A549 (cell line): ENCODE data around the gene COL13A1. TPM values are rescaled to one million over a fixed set of nuclear protein-coding genes. Genes with fewer than 3 reads are reported as not detected.

Source experiments
- ATAC-seq, 2 experiments: fragments of 200-7000 bp in 1 of 2; fragments of >200 bp in 1 of 2; cut with Nextera tagmentation in 1 of 2; cut with Tn5 transposase in 1 of 2; 3 replicates each; pipeline versions ENCODE4 v1.8.0 to v1.9.1; 2018 to 2020; ENCODE audit warnings: mild to moderate bottlenecking in 1 of 2, moderate library complexity in 1 of 2
- CTCF ChIA-PET: fragments of 300-600 bp; sonication (Branson Sonifier 250); formaldehyde crosslinking; extraction: SDS; loops from one replicate; lab custom pipeline; 2021; ENCODE audit warnings: antibody characterized with exemption, inconsistent platforms; lab: Yijun Ruan, JAX
- POLR2A ChIA-PET: fragments of 350-600 bp; formaldehyde crosslinking; extraction: SDS; loops from one replicate; lab custom pipeline; 2021; ENCODE audit warnings: antibody characterized with exemption, inconsistent platforms; lab: Yijun Ruan, JAX
- DNase-seq, 2 experiments: peaks; one replicate each; pipeline versions ENCODE4 v3.0.0 to v3.0.0-alpha.2; 2011 to 2016; ENCODE audit warnings: low read depth in 1 of 2, low spot score in 1 of 2
- FAIRE-seq: peaks from 2 replicates; lab custom pipeline; 2011; peaks lifted over from hg19 to GRCh38; lab: Jason Lieb, UNC
- H3K27ac ChIP-seq, 2 experiments: fragments of >200 bp; sonication (Bioruptor Twin); formaldehyde crosslinking; 3 replicates each; pipeline ENCODE4 v1.5.1; 2016 to 2017
- H3K4me1 ChIP-seq: fragments of >200 bp; sonication (Bioruptor Twin); formaldehyde crosslinking; 3 replicates; pipeline ENCODE4 v1.6.1; 2016
- H3K4me2 ChIP-seq: fragments of >200 bp; sonication (Bioruptor Twin); formaldehyde crosslinking; 3 replicates; pipeline ENCODE4 v1.6.1; 2016
- H3K4me3 ChIP-seq: fragments of >200 bp; sonication (Bioruptor Twin); formaldehyde crosslinking; 3 replicates; pipeline ENCODE4 v1.5.1; 2016
- H3K9me3 ChIP-seq: fragments of >200 bp; sonication (Bioruptor Twin); formaldehyde crosslinking; 3 replicates; pipeline ENCODE4 v1.6.1; 2016
- BHLHE40 ChIP-seq: IDR thresholded peaks from 2 replicates; pipeline ENCODE4 v1.6.1; 2012; ENCODE audit warnings: low read depth, low read length, inconsistent platforms
- CEBPB ChIP-seq, 2 experiments: fragments of >200 bp in 1 of 2; sonication (Bioruptor Twin) in 1 of 2; formaldehyde crosslinking in 1 of 2; IDR thresholded peaks; 2 replicates each; pipeline ENCODE4 v1.6.1; 2012 to 2016
- CHD2 ChIP-seq: fragments of 150-350 bp; IDR thresholded peaks from 2 replicates; pipeline ENCODE4 v1.6.1; 2014; ENCODE audit warnings: low read length; ENCODE audit not compliant: partially characterized antibody
- E2F6 ChIP-seq: IDR thresholded peaks from 2 replicates; pipeline ENCODE4 v1.6.1; 2012; ENCODE audit warnings: low read depth, borderline replicate concordance
- EHF ChIP-seq: fragments of 250-450 bp; sonication (Bioruptor Pico); IDR thresholded peaks from 2 replicates; pipeline ENCODE4 v1.5.0; 2020; ENCODE audit warnings: mild to moderate bottlenecking
- ELK1 ChIP-seq: fragments of 150-350 bp; IDR thresholded peaks from 2 replicates; pipeline ENCODE4 v1.6.1; 2014; ENCODE audit warnings: low read depth, mild to moderate bottlenecking, low read length
- ESRRA ChIP-seq: fragments of 150-350 bp; IDR thresholded peaks from 2 replicates; pipeline ENCODE4 v1.6.1; 2014; ENCODE audit warnings: mild to moderate bottlenecking, low read length, borderline replicate concordance
- FOSB ChIP-seq: fragments of 250-450 bp; sonication (Bioruptor Pico); IDR thresholded peaks from 2 replicates; pipeline ENCODE4 v1.5.0; 2020; ENCODE audit warnings: mild to moderate bottlenecking, moderate library complexity
- HDAC2 ChIP-seq: fragments of 200-600 bp; sonication (generic); IDR thresholded peaks from 2 replicates; pipeline ENCODE4 v1.6.1; 2016
- HES2 ChIP-seq: fragments of >200 bp; sonication (Bioruptor Twin); formaldehyde crosslinking; IDR thresholded peaks from 2 replicates; pipeline ENCODE4 v1.6.1; 2016
- HMGXB4 ChIP-seq: fragments of 250-450 bp; sonication (Bioruptor Pico); IDR thresholded peaks from 2 replicates; pipeline ENCODE4 v1.5.0; 2021; ENCODE audit warnings: mild to moderate bottlenecking, moderate library complexity, borderline replicate concordance
- HOXB5 ChIP-seq: fragments of 250-450 bp; sonication (Bioruptor Pico); IDR thresholded peaks from 2 replicates; pipeline ENCODE4 v1.5.0; 2020; ENCODE audit warnings: mild to moderate bottlenecking, moderate library complexity
- JUNB ChIP-seq: fragments of >200 bp; sonication (Bioruptor Twin); formaldehyde crosslinking; IDR thresholded peaks from 2 replicates; pipeline ENCODE4 v1.6.1; 2016
- KDM1A ChIP-seq: fragments of 200-600 bp; sonication (generic); IDR thresholded peaks from 2 replicates; pipeline ENCODE4 v1.6.1; 2016; ENCODE audit warnings: low read depth, mild to moderate bottlenecking
- KDM5A ChIP-seq: fragments of 200-600 bp; sonication (generic); IDR thresholded peaks from 2 replicates; pipeline ENCODE4 v1.6.1; 2016; ENCODE audit warnings: antibody characterized with exemption, mild to moderate bottlenecking
- MAX ChIP-seq: IDR thresholded peaks from 2 replicates; pipeline ENCODE4 v1.6.1; 2012
- NFE2L2 ChIP-seq: fragments of 150-350 bp; conservative IDR thresholded peaks from 2 replicates; pipeline ENCODE4 v1.6.1; 2014; ENCODE audit warnings: low read length
- PHF8 ChIP-seq: fragments of 200-600 bp; sonication (generic); IDR thresholded peaks from 2 replicates; pipeline ENCODE4 v1.6.1; 2016; ENCODE audit warnings: low read depth, mild to moderate bottlenecking, antibody characterized with exemption, moderate library complexity, borderline replicate concordance
- POLR2A ChIP-seq: IDR thresholded peaks from 2 replicates; pipeline ENCODE4 v1.6.1; 2012; ENCODE audit warnings: mild to moderate bottlenecking, low read length
- POLR2AphosphoS2 ChIP-seq: conservative IDR thresholded peaks from 2 replicates; pipeline ENCODE4 v1.6.1; 2012; ENCODE audit warnings: low read length, improper control_type of control experiment, inconsistent platforms
- RARB ChIP-seq: fragments of 250-450 bp; sonication (Bioruptor Pico); IDR thresholded peaks from 2 replicates; pipeline ENCODE4 v1.8.0; 2021; ENCODE audit warnings: mild to moderate bottlenecking, moderate library complexity
- RCOR1 ChIP-seq: fragments of 150-350 bp; IDR thresholded peaks from 2 replicates; pipeline ENCODE4 v1.6.1; 2014; ENCODE audit warnings: antibody characterized with exemption, low read length, low read depth
- TP53 ChIP-seq: fragments of 250-450 bp; sonication (Bioruptor Pico); IDR thresholded peaks from 2 replicates; pipeline ENCODE4 v1.5.0; 2021; ENCODE audit warnings: mild to moderate bottlenecking, moderate library complexity
- USF2 ChIP-seq: fragments of 450-650 bp; IDR thresholded peaks from 2 replicates; pipeline ENCODE4 v1.6.1; 2014; ENCODE audit warnings: antibody characterized with exemption
- ZNF302 ChIP-seq: fragments of 250-450 bp; sonication (Bioruptor Pico); IDR thresholded peaks from 2 replicates; pipeline ENCODE4 v1.9.0; 2021; ENCODE audit warnings: inconsistent platforms, mild to moderate bottlenecking, moderate library complexity
- ZSCAN20 ChIP-seq: fragments of 250-450 bp; sonication (Bioruptor Pico); IDR thresholded peaks from 2 replicates; pipeline ENCODE4 v1.8.0; 2022; ENCODE audit warnings: mild to moderate bottlenecking, moderate library complexity
- WGBS: methylation state at CpG from one replicate; pipeline ENCODE4 v1.1.6; 2017; ENCODE audit errors: missing lambda C conversion rate; 5-methylcytosine and 5-hydroxymethylcytosine counted together
- polyA plus RNA-seq, 4 experiments: library from polyadenylated mRNA; depleted of rRNA in 3 of 4; stranded (reverse); fragments of >200 nt; fragmentation: RNase III in 1 of 4; extraction: RNeasy Plus Mini Kit Qiagen cat#74134 plus additional on column Dnase treatment in 1 of 4; gene quantifications; 2 replicates in 3 of 4; 3 replicates in 1 of 4; pipeline ENCODE4 v1.2.3, GENCODE V29; 2011 to 2017

Gene COL13A1
- polyA plus RNA-seq, 2 of the 4 experiments (the other 2 are of a cell fraction) = 0.08 to 0.27 TPM

- 80% methylated on average over 11 of the region's 11 CpGs for WGBS
- FAIRE-seq = no peak
- Histone ChIP-seq H3K27ac (no peak overlapping the region), H3K9me3 (no peaks in the 10 kb centered on the region), H3K4me3 (no peak overlapping the region), H3K4me2 (no peak overlapping the region), H3K4me1 (no peaks in the 10 kb centered on the region; the same call in 2 of the 3 replicates)
- POLR2A ChIA-PET = no interaction called here
- no peak for TF ChIP-seq ESRRA
- TF ChIP-seq CEBPB (IDR thresholded peaks at IDR 0.05) = no peak
- no peak for TF ChIP-seq HOXB5 (CRISPR knock-in tag)
- CTCF ChIA-PET = interaction anchor here (0.7 to 2.9 kb wide), 10 partner anchors 9 to 119 kb away, joined by 3 to 18 read pairs (median 4); no protein-coding TSS in a partner anchor
- ATAC-seq = no peak
- no peak for DNase-seq
These were observed 37.1 kb downstream of the COL13A1 start for GRCh38 chr10:69838853-69839252.

GRCh38 chr10:69839696-69840345, 38.1 kb downstream of the COL13A1 start:
- WGBS = 71% methylated on average over 17 of the region's 17 CpGs
- Histone ChIP-seq H3K4me3 (no peak overlapping the region), H3K9me3 (no peaks in the 10 kb centered on the region), H3K4me2 (no peak overlapping the region), H3K4me1 (no peaks in the 10 kb centered on the region; the same call in 2 of the 3 replicates), H3K27ac (no peak overlapping the region)
- DNase-seq (no peak), ATAC-seq (no peak), FAIRE-seq (no peak)
- CTCF ChIA-PET = interaction anchor here (1.0 to 1.8 kb wide), 5 partner anchors 12 to 118 kb away, joined by 3 to 7 read pairs (median 4); no protein-coding TSS in a partner anchor
- POLR2A ChIA-PET = no interaction called here
- TF ChIP-seq TP53 (CRISPR knock-in tag) (no peak), RARB (CRISPR knock-in tag) (no peak), ZNF302 (no peak), KDM5A (no peak), BHLHE40 (no peak), JUNB (no peak)

GRCh38 chr10:69840773-69841172, 39.1 kb downstream of the COL13A1 start:
- POLR2A ChIA-PET = no interaction called here
- TF ChIP-seq RCOR1 (no peak), CHD2 (no peak)
- Histone ChIP-seq H3K4me2 (no peak overlapping the region), H3K4me1 (peaks cover 1% of the 10 kb centered on the region; the same call in 2 of the 3 replicates), H3K27ac (no peak overlapping the region), H3K4me3 (no peak overlapping the region), H3K9me3 (no peaks in the 10 kb centered on the region)
- CTCF ChIA-PET = interaction anchor here (1.0 to 1.3 kb wide), 2 partner anchors 53 to 117 kb away, joined by 3 read pairs; no protein-coding TSS in a partner anchor
- 83% methylated on average over 8 of the region's 9 CpGs for WGBS
- no peak for FAIRE-seq
- ATAC-seq = no peak
- DNase-seq = no peak

- ATAC-seq (no peak), DNase-seq (no peak), FAIRE-seq (no peak)
- Histone ChIP-seq H3K27ac (no peak overlapping the region), H3K4me2 (no peak overlapping the region), H3K4me3 (no peak overlapping the region), H3K9me3 (no peaks in the 10 kb centered on the region), H3K4me1 (peaks cover 6% of the 10 kb centered on the region; the same call in 2 of the 3 replicates)
- POLR2A ChIA-PET = no interaction called here
- TF ChIP-seq FOSB (CRISPR knock-in tag) (no peak), NFE2L2 (no peak), ZNF302 (no peak), POLR2A (no peak), EHF (CRISPR knock-in tag) (no peak), HMGXB4 (no peak), E2F6 (no peak), HDAC2 (no peak), POLR2AphosphoS2 (no peak), ZSCAN20 (CRISPR knock-in tag) (no peak), RCOR1 (no peak), USF2 (no peak), HOXB5 (CRISPR knock-in tag) (no peak), ELK1 (no peak), KDM1A (no peak), PHF8 (no peak), CHD2 (no peak), MAX (no peak), HES2 (no peak)
- CTCF ChIA-PET = interaction anchor here (1.3 kb wide), 1 partner anchor 54 kb away, joined by 3 read pairs; no protein-coding TSS in a partner anchor
- WGBS = 60% methylated on average over 8 of the region's 8 CpGs
These were observed 40.3 kb downstream of the COL13A1 start for GRCh38 chr10:69842020-69842419.
